HuH-7.5 (cell line): ENCODE measurements around the gene MPP4.

Experiments used
- DNase-seq: peaks from one replicate; pipeline ENCODE4 v3.0.0; 2011; ENCODE audit warnings: low spot score

Gene MPP4, protein sequence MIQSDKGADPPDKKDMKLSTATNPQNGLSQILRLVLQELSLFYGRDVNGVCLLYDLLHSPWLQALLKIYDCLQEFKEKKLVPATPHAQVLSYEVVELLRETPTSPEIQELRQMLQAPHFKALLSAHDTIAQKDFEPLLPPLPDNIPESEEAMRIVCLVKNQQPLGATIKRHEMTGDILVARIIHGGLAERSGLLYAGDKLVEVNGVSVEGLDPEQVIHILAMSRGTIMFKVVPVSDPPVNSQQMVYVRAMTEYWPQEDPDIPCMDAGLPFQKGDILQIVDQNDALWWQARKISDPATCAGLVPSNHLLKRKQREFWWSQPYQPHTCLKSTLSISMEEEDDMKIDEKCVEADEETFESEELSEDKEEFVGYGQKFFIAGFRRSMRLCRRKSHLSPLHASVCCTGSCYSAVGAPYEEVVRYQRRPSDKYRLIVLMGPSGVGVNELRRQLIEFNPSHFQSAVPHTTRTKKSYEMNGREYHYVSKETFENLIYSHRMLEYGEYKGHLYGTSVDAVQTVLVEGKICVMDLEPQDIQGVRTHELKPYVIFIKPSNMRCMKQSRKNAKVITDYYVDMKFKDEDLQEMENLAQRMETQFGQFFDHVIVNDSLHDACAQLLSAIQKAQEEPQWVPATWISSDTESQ

DNA sequence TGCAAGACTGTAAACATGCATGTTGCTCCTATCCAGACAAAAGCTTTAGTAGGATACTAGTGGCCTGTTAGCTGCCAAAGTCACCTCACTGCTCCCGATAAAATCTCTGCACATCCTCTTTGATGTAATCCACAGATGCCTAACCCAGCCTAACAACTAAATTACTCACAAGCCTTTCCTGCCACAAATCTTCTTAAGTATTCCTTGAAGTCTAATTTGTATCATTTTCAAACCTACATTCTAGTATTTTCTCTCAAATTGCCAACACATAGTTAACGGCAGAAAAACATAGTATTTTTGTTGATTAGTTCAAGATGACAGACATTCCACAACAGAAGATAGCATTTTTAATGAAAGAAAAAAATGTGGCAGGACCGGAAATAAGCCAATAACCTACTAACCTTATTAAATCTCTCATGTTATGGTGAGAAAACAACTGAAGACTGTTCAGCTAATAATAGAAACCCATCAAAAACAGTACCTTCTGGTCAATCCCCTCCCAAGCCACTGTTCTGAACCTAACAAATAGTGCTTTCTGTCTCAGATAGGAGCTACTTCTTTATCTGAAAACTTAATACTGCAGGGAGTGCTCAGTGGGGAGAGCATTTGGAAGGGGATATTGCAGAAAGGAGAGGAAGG, at the start of gene MPP4:
TSS of gene MPP4 (minus strand) at position 57 of the 639 bp plus-strand sequence. CDS start 4,690 bp downstream, outside the sequence.
- DNase-seq, result no peak

DNA sequence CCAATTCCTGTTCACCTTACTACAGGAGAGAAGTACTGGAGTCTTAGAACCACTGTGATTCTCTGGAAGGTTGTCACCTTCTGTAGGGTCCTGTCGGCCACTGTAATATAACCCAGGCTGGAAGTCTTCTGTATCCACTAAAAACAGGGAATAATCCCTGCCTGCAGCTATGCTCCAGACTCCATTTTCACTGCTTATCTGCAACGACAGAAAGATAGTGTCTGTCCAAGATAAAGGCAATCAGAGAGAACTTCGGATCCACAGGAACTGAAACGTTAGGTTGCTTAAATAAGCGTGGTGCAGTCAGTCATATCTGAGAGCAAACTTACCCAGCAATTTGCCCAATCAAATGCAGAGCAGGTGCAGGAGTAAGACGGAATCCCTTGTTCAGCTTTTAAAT, 48.1 kb upstream of the MPP4 start:
- DNase-seq, result no peak

DNA sequence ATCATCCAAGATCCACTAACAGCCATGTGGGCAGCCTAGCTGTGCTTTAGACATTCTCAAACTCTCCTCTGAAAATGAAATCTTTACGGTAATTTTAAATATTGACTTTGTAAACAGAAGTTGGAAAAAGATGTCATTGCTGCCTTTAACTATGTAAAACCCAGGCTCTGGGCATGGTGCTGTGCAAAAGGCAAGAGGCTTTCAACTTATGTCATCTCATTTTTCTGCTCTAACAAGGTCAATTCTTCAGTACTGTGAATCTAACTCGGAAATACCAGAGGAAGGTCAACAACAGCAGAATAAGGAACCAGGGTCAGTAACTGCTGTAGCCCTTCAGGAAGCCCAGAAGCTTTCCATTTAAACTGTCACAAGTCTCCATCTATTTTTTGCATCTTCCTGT, 37.0 kb upstream of the MPP4 start:
- DNase-seq, result peak; percentile 15

DNA sequence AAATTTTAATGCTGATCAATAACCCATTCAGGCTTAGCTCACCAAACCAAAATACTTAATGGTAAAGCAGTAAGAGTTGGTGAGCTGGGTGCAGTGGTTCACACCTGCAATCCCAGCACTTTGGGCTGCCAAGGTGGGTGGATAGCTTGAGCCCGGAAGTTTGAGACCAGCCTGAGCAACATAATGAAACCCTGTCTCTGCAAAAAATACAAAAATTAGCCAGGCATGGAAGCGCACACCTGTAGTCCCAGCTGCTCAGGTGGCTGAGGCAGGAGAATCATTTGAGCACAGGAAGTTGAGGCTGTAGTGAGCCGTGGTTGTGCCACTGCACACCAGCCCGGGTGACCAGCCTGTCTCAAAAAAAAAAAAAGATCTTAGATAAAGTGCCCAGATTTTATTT, 35.7 kb upstream of the MPP4 start:
- no peak for DNase-seq

DNA sequence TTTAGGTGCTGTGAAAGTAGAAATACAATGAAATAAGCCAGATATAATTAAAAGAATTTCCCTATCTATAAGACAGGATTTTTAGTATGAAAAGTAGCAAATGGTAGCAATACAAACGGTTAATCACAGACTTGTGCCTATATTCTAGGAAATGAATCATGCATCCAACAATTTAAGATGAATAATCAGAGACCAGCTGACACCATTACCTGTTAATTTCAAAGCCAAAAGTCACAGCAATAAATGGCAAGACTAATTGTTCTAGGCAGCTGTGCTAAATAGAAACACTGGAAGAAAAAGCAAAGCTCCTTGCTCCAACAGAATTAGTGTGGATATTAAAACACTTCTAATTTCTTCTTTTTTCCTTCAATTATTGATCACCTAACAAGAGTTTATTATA, 35.1 kb upstream of the MPP4 start:
- no peak for DNase-seq

DNA sequence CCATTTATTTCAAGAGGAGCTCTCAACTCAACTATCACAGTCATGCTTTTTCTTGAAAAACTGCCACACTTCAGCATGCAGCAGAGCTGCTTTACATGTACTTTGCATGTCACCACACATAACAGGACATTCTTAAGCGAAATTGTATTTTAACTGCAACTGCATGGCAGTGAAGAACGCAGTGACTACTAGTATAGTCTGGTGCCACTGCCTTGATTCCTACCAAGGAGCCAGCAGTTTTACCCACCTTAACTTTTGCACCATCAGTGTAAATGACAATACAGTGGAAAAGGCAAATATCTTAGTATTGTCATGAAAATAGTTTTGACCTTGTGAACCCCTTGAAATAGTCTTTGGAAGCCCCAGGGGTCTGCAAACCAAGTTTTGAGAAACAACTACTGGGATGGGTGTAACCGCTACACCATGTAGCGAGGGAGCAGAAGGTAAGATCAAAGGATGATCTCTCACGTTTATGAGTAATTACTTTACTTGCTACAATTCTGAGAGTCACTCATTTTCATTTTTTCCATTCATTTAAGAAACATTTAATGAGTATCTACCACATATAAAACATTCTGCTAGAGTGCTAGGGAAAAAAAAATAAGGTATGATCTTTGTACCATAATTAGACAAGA, 32.3 kb upstream of the MPP4 start:
- DNase-seq, result no peak

DNA sequence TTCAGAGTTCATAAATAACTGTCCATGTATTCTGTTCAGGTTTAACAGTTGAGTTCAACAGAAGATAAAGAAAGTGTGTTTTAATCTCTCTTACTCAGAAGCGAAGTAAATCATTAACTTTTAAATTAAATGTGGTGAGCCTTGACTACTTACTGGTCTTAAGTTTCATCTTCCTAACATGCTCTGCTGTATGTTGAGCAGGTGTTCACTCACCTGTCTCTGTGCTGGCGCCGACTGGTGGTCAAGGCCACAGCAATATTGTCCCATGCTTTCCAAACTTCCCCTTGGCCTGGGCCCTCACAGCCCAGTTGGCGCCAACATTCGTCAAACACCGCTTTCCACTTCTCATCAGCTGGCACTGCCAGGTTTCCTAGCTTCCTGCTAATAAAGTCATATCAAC, 17.0 kb upstream of the MPP4 start:
- no peak for DNase-seq

DNA sequence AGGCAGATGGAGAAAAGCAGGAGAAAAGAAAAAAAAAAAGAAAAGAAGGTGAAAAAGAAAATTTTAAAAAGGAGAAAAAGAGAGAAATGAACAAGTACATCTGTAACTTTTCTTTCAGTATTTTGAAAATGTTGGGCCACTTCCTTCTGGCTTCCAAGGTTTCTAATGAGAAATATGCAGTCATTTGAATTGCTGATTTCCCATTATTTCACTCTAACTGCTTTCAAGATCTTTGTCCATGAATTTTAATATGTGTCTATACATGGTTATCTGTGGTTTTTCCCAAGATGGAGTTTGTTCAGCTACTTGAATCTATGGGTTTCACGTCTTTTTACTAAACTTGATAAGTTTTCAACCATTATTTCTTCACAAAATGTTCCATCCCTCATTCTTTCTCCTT, 14.3 kb upstream of the MPP4 start:
- DNase-seq, result no peak

DNA sequence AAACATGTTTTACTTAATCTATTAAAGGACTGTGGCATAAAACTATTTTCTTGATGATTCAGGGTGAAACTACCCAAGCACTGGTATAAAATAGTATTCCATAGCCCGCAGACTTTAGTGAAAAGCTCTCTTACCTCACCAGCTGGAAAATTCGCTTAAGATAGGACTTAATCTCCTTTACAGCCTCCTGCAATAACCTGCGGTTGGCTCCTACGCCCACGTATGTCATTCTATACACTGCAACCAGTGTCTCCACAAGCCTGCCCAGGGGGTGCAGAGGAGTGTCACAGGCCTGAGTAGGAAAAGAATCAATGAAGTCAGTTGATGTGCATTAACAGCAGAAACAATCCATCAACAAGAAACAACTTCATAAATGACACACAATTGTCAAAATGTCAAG, 11.3 kb upstream of the MPP4 start:
- no peak for DNase-seq

DNA sequence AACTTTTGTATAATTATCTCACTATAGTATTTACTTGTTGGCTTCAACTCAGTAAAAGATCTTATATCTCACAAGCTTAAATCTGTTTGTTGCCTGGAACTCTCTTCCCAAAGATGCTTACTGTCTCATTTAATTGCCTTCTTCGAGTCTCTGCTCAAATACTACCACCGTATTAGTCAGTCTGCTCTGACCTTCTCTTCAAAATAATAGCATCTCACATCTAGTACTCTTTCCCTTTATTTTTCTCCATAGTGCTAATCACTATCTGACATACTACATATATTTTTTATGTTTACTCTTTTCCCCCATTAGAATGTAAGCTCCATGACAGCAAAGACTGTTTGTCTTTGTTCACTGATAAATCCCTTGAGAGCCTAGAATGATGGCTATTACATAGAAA, 10.6 kb upstream of the MPP4 start:
- no peak for DNase-seq

DNA sequence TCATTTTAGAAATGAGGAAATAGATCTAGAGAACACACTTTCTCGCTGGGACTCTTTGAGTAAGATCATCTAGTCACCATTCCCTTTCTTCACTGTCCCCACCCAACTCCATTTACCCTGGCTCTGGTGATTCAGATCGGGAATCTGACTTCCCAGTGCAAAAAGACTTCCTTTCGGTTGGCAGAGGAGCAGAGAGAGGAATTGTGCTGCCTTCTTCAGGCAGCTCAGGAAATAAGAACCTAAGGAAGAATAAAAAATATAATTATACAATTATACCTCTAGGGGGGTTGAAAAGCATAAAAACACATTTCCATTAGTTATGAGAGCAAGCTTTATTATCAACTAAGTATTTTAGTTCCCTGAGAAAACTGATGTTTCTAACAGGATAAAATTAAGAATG, 9.3 kb upstream of the MPP4 start:
- no peak for DNase-seq

DNA sequence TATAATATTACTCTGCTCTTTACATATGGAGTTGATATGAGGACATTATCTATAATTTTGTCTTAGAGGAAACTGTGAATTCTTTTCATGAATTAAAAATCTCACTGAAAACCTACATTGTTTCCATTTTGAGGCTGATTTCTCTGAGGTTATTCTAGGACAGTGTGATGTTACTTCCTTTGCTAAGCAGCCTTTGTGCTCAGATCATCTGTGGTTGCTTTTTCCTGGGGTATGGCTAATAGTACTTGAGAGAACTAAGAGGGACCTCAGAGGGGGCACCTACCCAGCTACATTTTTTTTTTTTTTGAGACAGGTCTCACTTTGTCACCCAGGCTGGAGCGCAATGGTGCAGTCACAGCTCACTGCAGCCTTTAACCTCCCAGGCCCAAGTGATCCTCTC, 8.7 kb upstream of the MPP4 start:
- DNase-seq, result no peak

DNA sequence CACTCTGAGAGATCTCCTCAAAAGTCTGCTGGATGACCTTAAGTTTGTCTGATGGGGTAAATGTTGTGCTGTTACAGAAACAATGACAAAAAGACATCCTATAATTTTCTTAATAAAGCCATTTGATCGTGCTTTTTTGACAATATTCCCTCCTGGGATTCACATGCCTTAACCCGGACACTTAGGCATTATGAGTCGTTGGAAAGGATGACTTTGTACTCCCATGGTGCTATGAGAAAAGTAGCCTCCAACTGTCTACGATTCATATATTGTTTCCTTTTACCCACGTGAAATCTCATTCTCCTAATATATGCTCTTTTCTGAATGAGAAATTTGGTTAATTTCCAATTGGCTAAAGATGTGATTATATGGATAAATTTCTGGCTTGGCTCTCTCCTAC, 6.1 kb upstream of the MPP4 start:
- DNase-seq, result no peak

DNA sequence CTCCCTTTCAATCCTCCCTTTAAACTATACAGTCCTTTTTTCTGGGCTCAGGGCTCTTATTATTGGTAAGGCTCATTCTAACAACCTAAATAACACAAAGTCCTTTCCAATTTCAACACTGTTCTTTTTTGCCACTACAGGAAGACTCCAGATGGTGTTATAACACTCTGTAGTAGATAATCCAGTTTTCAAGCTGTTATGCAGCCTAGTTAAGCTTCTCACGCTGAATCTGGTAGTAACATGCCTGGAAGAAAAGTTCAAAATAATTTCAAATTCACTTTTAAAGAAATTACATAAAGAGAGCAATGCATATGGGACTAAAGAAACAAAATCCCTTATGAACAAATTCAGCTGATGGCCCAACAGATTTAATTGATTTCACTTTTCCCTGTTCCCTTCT, 3.2 kb upstream of the MPP4 start:
- DNase-seq, result no peak

DNA sequence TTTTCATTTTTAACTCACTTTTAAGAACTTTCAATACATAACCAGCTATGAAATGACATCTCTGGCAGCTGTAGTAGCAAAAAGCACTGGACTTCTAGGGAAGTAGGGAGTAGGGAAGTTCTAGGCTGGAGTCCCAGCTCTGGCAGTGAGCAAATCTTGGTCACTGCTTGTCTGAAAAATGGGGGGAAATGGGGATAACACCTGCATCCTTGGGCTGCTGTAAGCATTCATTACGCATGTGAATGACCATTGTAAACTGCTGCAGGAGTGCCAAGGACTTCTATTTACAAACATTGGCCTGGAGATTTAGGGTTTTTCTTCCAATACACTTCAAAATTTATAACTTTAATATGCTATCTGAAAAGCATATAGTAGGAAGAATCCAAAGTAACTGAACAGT, 972 bp upstream of the MPP4 start:
- DNase-seq, result no peak

DNA sequence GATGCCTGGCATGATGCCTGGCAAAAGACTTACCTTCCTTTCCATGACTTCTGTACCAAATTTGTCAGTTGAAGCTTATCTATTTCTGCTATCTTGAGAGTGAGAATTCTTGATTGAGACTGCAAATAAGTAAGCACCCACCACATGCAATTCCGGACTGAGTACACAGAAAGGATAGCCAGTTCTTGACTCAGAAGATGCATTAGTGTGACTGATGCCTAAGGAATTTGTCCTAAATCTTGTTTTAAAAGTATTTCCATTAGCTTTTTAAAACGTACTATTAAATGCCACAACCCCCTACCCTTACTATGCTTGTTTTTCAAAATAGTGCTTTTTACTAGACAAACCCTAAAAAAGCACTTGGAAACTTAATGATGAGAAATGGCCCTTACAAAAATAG, 545 bp downstream of the MPP4 start:
- no peak for DNase-seq

DNA sequence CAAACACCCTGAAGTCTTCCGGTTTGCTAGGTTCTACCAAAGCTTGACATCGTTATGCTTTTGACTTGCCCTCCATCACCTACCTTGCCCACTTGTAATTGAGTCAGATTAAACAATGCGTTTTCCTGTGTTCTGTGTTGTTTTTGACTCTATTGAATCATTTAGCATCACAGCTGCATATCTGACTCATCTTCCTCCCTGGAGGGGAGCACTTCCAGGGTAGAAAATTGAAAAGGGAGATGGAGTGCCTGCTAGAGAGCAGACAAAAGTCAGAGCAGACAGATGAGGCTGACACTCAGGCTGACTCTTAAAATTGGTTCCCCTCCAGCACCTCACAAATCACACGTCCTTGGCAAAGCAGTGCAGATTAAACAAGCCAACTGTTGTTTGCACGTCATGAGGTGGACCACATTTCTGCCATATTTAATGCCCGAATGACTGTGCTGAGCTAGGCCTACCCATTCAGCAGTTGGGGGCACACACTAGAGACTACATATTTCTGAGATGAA, 2.2 kb downstream of the MPP4 start:
- DNase-seq, result no peak

DNA sequence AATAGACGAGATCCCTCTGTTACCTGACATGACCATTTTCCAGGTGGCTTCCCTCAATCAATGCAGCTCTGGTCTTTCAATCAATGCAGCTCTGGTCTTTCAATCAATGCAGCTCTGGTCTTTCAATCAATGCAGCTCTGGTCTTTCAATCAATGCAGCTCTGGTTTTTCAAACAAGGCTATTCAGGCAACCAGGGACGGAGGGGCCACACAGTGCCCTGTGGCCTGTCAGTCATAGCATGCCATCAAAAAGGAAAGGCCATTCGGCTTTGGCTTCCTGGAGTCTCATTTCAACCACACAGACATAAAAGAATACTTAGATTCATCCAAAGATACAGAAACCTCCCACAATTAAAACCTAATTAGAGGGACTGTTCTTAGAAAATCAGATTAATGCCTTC, 13.3 kb downstream of the MPP4 start:
- no peak for DNase-seq

DNA sequence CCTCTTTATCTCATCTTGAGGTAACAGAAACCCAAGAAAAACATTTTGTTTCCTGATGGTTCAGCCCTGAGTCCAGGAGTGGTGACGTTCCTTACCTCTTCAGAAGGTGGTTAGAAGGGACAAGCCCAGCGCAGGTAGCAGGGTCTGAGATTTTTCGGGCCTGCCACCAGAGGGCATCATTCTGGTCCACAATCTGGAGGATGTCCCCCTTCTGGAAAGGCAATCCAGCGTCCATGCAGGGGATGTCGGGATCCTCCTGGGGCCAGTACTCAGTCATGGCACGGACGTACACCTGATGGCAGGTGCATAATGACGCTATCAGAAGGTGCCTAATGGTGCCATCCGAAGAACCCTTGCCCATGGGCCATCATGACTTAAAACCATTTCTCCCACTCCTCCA, 17.7 kb downstream of the MPP4 start:
- peak; percentile 41 for DNase-seq

DNA sequence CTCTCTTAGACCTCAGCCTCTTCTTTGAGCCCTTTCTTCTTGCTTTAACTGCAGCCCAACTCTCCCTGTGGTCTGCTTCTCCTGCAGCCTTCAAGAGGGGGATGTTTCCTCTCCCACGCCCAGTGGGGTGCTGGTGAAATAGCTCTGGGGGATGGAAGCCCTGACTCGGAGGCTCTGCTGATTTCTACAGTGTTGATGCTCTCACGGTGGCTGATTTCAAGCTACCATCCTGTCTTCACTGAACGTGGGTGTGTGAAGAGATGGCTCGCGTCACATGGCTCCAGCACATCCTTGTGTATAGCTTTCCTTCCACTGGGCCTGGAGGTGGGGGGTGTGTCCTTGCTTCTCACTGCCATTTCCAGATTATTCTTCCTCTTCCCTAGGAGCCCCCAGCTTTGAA, 20.0 kb downstream of the MPP4 start:
- DNase-seq, result no peak

DNA sequence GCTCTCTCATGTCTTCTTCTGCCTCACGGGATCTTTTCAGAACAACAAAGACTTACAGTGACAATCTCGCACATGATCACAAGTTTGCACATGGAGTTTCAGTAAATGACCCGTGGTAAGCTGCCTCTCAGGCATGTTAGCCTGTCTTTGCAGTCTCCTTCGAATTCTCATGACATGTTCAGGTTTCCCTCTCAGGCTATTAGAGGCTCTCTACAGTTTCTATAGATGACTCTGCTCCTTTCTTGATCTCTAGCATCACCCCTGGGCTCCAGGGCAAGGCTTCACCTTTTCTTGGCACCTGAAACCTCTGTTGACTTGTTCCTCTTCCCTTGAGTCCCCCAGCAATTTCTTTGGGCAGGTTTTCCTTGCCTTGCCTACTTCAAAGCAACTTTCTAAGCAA, 23.0 kb downstream of the MPP4 start:
- DNase-seq, result no peak

DNA sequence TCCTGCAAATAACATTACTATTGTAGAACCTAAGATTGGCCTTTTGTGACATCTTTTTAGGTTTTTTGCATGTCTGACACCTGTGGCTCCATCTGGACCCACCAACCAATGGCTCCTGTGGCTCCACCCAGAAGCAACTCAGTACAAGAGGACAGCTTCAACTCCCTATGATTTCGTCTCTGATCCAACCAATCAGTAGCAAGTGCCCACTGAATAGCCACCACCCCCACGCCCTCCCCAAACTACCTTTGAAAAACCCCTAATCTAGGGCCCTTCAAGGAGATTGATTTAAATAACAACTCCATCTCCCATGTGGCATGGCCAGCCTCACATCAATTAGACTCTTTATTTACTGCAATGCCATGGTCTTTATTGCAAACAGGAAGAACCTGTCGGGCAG, 23.6 kb downstream of the MPP4 start:
- DNase-seq, result no peak

DNA sequence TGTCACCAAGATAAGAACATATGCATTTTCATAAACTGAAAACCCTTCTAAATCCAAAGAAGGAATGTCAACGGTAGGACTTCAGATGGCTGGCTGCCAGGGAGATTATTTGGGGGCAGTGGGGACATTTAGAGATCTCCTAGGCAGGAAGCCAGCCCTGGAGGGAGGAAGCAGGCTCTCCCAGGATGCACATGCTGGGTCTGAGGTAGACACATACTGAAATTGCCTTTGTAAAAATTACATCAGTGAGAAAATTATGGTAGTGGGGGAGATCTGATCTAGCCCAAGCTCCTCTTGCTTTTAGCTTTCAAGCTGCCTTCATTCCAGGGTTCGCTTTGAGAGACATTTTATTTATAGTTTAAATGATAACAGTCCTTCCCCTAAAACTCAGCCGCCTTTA, 24.1 kb downstream of the MPP4 start:
- DNase-seq, result no peak
